Omental fat pad (tissue), 4 donors: ENCODE measurements around the gene EXOSC1. TPM values are rescaled to one million over a fixed set of nuclear protein-coding genes. Genes with fewer than 3 reads are reported as not detected.
"Not testable (repeated sequence)": the region's sequence is repeated elsewhere in the genome, so short reads cannot be mapped to it uniquely, and the experiment has no call there.

ENCODE experiments used
- ATAC-seq: fragments of 150-250 bp; one replicate; pipeline ENCODE4 v1.9.1; 2016; ENCODE audit warnings: mild to moderate bottlenecking, moderate library complexity; ENCODE audit not compliant: low FRiP score
- DNase-seq: peaks from one replicate; pipeline ENCODE4 v3.0.0-alpha.2; 2019; ENCODE audit warnings: low spot score
- CTCF ChIP-seq, 3 donors: fragments of 450-650 bp; IDR thresholded peaks; one replicate each; pipeline ENCODE4 v1.5.1; 2016 to 2017; ENCODE audit warnings: antibody characterized with exemption in 3 of 3, mild to moderate bottlenecking in 3 of 3, moderate library complexity in 2 of 3
- total RNA-seq, 4 donors: library from RNA; depleted of rRNA; stranded (reverse); fragments of >200 nt; gene quantifications; one replicate each; pipeline ENCODE4 v1.1.0, GENCODE V29; 2016

The EXOSC1 gene
- total RNA-seq, 4 donors from 2014 or later = 17.4 to 25.9 (median 21.3) TPM

DNA sequence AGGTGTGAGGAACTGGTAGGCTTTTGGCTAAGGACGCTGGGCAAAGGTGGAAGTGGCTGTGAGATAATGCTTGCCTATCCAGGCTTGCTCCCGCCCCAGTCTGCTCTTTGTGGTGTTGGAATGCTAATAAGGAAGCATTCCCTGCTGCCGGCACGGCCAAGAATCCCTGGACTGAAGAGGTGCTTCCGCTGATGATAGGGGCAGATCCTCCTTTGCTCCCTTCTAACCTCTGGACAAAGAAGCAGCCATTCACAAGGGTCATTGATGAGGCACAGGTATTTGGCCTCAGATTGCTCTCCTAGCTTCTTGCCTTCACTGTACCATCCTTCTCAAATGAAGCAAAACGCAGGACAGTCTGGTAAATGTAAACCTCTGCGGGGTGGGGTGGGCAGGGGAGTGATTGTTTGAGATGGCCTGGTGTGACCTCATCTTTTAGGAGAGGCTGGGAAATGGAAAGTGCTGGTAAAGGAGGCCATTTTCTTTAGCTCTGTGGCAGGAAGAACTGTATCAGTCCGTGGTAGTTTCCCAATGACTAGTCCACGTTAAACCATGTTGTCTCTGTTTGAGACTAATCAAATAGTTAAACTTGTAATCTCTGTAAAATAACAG lies 18.1 kb downstream of the EXOSC1 start:
- no peak for TF ChIP-seq CTCF (IDR thresholded peaks at IDR 0.05)
- ATAC-seq = no peak
- DNase-seq = no peak

- TF ChIP-seq CTCF (IDR thresholded peaks at IDR 0.05) = no peak
- DNase-seq (no peak), ATAC-seq (no peak)
These were observed 18.8 kb downstream of the EXOSC1 start for GRCh38 chr10:97426776-97427570.

- TF ChIP-seq CTCF (IDR thresholded peaks at IDR 0.05) = peak in 1 of 3 donors; percentile 31
- ATAC-seq = peak; percentile 97
- DNase-seq = peak; percentile 67
These were observed 19.6 kb downstream of the EXOSC1 start, which contains the start of gene PGAM1 for GRCh38 chr10:97425964-97426775. Gene PGAM1 (plus strand): TSS chr10:97426191. CDS start chr10:97426308, 117 bp downstream.

DNA sequence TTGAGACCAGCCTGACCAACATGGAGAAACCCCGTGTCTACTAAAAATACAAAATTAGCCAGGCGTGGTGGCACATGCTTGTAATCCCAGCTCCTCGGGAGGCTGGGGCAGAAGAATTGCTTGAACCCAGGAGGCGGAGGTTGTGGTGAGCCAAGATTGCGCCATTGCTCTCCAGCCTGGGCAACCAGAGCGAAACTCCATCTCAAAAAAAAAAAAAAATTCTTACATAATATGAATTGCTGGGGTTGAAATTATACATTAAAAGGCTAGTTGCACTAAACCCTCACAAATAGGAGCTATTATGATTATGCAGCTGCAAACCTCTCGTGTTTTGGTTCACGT lies 22.1 kb downstream of the EXOSC1 start:
- DNase-seq, ATAC-seq: not testable (repeated sequence)

DNA sequence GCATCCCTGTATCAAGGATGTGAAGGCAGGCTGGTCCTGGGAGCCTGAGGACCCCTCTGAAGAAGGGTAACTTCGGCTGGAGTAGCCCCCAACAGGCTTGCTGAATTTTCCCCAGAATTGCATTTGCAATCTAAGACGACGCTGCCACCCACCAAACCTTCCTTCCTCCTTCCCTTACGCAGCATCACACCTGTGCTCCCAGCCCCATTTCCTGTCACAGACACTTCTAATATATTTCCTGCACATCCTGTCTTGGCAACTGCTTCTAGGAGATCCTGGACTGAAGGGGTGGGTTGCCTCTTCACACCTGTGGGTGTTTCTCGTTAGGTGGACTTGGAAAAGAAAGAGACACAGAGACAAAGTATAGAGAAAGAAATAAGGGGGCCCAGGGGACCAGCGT lies 29.2 kb downstream of the EXOSC1 start:
- no peak for TF ChIP-seq CTCF (IDR thresholded peaks at IDR 0.05)
- no peak for ATAC-seq
- DNase-seq = no peak

DNA sequence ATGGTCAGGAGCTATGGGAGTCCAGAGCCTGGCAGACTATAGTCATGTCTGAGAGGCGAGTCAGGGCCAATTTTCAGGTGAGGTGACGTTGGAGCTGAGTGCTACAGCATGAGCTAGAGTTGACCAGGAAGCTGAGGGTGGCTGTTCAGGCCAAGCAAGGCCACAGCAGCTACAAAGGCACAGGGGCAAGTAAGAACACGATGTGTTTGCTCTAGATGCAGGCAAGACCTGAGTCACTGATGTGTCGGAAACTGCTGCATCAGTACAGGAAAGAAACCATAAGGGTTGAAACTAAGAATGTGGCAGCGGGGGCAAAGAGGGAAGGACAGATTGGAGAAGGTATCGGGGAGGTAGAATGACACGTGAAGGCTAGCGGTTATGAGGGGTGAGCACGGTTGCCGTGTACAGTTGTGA lies 32.9 kb downstream of the EXOSC1 start:
- ATAC-seq (no peak), DNase-seq (no peak)
- no peak for TF ChIP-seq CTCF (IDR thresholded peaks at IDR 0.05)

DNA sequence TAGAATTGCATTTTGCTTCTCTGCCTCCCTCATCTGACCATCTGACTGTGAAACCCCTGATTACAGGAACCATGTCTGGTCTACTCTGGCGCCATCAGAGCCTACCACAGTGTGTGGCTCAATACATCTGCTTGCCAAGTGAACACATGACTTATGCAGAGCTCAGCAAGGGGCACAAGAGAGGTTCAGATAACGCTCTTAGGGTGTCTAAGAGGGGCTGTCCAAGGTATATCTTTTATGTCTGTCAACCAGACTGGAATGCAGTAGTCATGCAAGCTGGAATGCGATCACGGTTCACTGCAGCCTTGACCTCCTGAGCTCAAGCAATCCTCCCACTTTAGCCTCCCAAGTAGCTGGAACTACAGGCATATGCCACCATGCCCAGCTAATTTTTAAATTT lies 34.4 kb downstream of the EXOSC1 start:
- TF ChIP-seq CTCF (IDR thresholded peaks at IDR 0.05) = no peak
- ATAC-seq (no peak), DNase-seq (no peak)
